ENCODE results near the gene ETFA. TPM values are rescaled to one million over a fixed set of nuclear protein-coding genes. Genes with fewer than 3 reads are reported as not detected.

The ETFA gene
- total RNA-seq, 1 experiment from 2014 or later, result 164 TPM

- no peaks in the 10 kb centered on the region for H3K9me3 Mint-ChIP-seq (ENCODE audit: unreplicated experiment)
- H3K27me3 Mint-ChIP-seq (ENCODE audit: insufficient read depth, unreplicated experiment), result peaks cover 55% of the 10 kb centered on the region
- intact Hi-C loops (cut with micrococcal nuclease), result no loop called here
- TF ChIP-seq CTCF (IDR thresholded peaks at IDR 0.05; ENCODE audit: unreplicated experiment), result no peak
- H3K27ac Mint-ChIP-seq (ENCODE audit: low read depth, unreplicated experiment), result no peak overlapping the region
- BruUV-seq (replicated peaks), result no TSS peak
- peak overlapping the region; percentile 67 for H3K4me3 Mint-ChIP-seq (ENCODE audit: unreplicated experiment)
- no peak for DNase-seq (ENCODE audit: unreplicated experiment)
- POLR2A ChIA-PET, result no interaction called here
- CTCF ChIA-PET, result no interaction called here
- H3K4me1 Mint-ChIP-seq (ENCODE audit: insufficient read depth, unreplicated experiment), result no peaks in the 10 kb centered on the region
- peaks cover 10% of the 10 kb centered on the region for H3K36me3 Mint-ChIP-seq (ENCODE audit: insufficient read depth, unreplicated experiment)
Observed at GRCh38 chr15:76342058-76342381, 30.8 kb upstream of the ETFA start.

- CTCF ChIA-PET, result no interaction called here
- POLR2A ChIA-PET, result no interaction called here
Observed at GRCh38 chr15:76341366-76342057, 30.2 kb upstream of the ETFA start.

GRCh38 chr15:76340803-76341365 is 29.6 kb upstream of the ETFA start:
- no peak for TF ChIP-seq CTCF (IDR thresholded peaks at IDR 0.05; ENCODE audit: unreplicated experiment)
- peak overlapping the region; percentile 75 for H3K4me3 Mint-ChIP-seq (ENCODE audit: unreplicated experiment)
- DNase-seq (ENCODE audit: unreplicated experiment), result no peak
- no peak overlapping the region for H3K27ac Mint-ChIP-seq (ENCODE audit: low read depth, unreplicated experiment)
- intact Hi-C loops (cut with micrococcal nuclease), result no loop called here
- peaks cover 55% of the 10 kb centered on the region for H3K27me3 Mint-ChIP-seq (ENCODE audit: insufficient read depth, unreplicated experiment)
- ChIA-PET CTCF (interaction anchor here (0.7 kb wide), 1 partner anchor 1310 kb away, joined by 3 read pairs; no protein-coding TSS in a partner anchor), POLR2A (no interaction called here)
- BruUV-seq (replicated peaks), result no TSS peak
- no peaks in the 10 kb centered on the region for H3K4me1 Mint-ChIP-seq (ENCODE audit: insufficient read depth, unreplicated experiment)
- H3K9me3 Mint-ChIP-seq (ENCODE audit: unreplicated experiment), result no peaks in the 10 kb centered on the region
- peaks cover 10% of the 10 kb centered on the region for H3K36me3 Mint-ChIP-seq (ENCODE audit: insufficient read depth, unreplicated experiment)

More at GRCh38 chr15:76341366-76342057, 30.2 kb upstream of the ETFA start:
- Mint-ChIP-seq H3K27me3 (ENCODE audit: insufficient read depth, unreplicated experiment) (peaks cover 55% of the 10 kb centered on the region), H3K4me3 (ENCODE audit: unreplicated experiment) (peak overlapping the region; percentile 67), H3K27ac (ENCODE audit: low read depth, unreplicated experiment) (no peak overlapping the region), H3K36me3 (ENCODE audit: insufficient read depth, unreplicated experiment) (peaks cover 10% of the 10 kb centered on the region), H3K9me3 (ENCODE audit: unreplicated experiment) (no peaks in the 10 kb centered on the region), H3K4me1 (ENCODE audit: insufficient read depth, unreplicated experiment) (no peaks in the 10 kb centered on the region)
- BruUV-seq (replicated peaks), result no TSS peak
- DNase-seq (ENCODE audit: unreplicated experiment), result no peak
- no peak for TF ChIP-seq CTCF (IDR thresholded peaks at IDR 0.05; ENCODE audit: unreplicated experiment)
- intact Hi-C loops (cut with micrococcal nuclease), result no loop called here

GRCh38 chr15:76340198-76340802 is 29.0 kb upstream of the ETFA start:
- Mint-ChIP-seq H3K4me3 (ENCODE audit: unreplicated experiment) (peak overlapping the region; percentile 75), H3K27me3 (ENCODE audit: insufficient read depth, unreplicated experiment) (peaks cover 49% of the 10 kb centered on the region), H3K4me1 (ENCODE audit: insufficient read depth, unreplicated experiment) (no peaks in the 10 kb centered on the region), H3K36me3 (ENCODE audit: insufficient read depth, unreplicated experiment) (peaks cover 5% of the 10 kb centered on the region), H3K27ac (ENCODE audit: low read depth, unreplicated experiment) (no peak overlapping the region), H3K9me3 (ENCODE audit: unreplicated experiment) (no peaks in the 10 kb centered on the region)
- no TSS peak for BruUV-seq (replicated peaks)
- ChIA-PET POLR2A (no interaction called here), CTCF (interaction anchor here (0.7 kb wide), 1 partner anchor 1311 kb away, joined by 3 read pairs; no protein-coding TSS in a partner anchor)
- intact Hi-C loops (cut with micrococcal nuclease), result no loop called here
- TF ChIP-seq CTCF (IDR thresholded peaks at IDR 0.05; ENCODE audit: unreplicated experiment), result no peak
- no peak for DNase-seq (ENCODE audit: unreplicated experiment)

Measured in MCF 10A (cell line).